Measurements from ENCODE around the gene RBMS1. TPM values are rescaled to one million over a fixed set of nuclear protein-coding genes. Genes with fewer than 3 reads are reported as not detected.

RBMS1 gene
- polyA plus RNA-seq, 1 experiment: 107 TPM

- no peak for DNase-seq (ENCODE audit: low read depth, low spot score)
- ChIA-PET CTCF (interaction anchor here (1.0 kb wide), 1 partner anchor 561 kb away, joined by 4 read pairs; no protein-coding TSS in a partner anchor), POLR2A (interaction anchor here (0.6 to 0.7 kb wide), 2 partner anchors 87 to 648 kb away, joined by 3 read pairs; no protein-coding TSS in a partner anchor)
- Histone ChIP-seq H3K27me3 (ENCODE audit: control insufficient read depth, insufficient read depth, low read length) (no peaks in the 10 kb centered on the region), H3K4me3 (ENCODE audit: low read depth, low read length) (peak overlapping the region; percentile 52), H3K9me3 (ENCODE audit: control insufficient read depth, insufficient read depth, low read length) (no peaks in the 10 kb centered on the region; the same call in 1 of the 2 replicates), H3K27ac (ENCODE audit: low read depth, low read length) (peak overlapping the region; percentile 62)
- TF ChIP-seq CTCF (IDR thresholded peaks at IDR 0.05; ENCODE audit: low read depth, low read length): no peak; the same call in 1 of the 2 replicates
Measured at GRCh38 chr2:160408173-160408958, 85.2 kb downstream of the RBMS1 start.

- CTCF ChIA-PET: interaction anchor here (1.0 kb wide), 1 partner anchor 562 kb away, joined by 4 read pairs; no protein-coding TSS in a partner anchor
- Histone ChIP-seq H3K9me3 (ENCODE audit: control insufficient read depth, insufficient read depth, low read length) (no peaks in the 10 kb centered on the region; the same call in 1 of the 2 replicates), H3K27ac (ENCODE audit: low read depth, low read length) (peak overlapping the region; percentile 63), H3K4me3 (ENCODE audit: low read depth, low read length) (peak overlapping the region; percentile 76), H3K27me3 (ENCODE audit: control insufficient read depth, insufficient read depth, low read length) (no peaks in the 10 kb centered on the region)
- POLR2A ChIA-PET: interaction anchor here (0.6 to 1.1 kb wide), 3 partner anchors 65 to 647 kb away, joined by 3 to 5 read pairs (median 3); no protein-coding TSS in a partner anchor
- DNase-seq (ENCODE audit: low read depth, low spot score): no peak
- TF ChIP-seq CTCF (IDR thresholded peaks at IDR 0.05; ENCODE audit: low read depth, low read length): no peak
Measured at GRCh38 chr2:160407393-160408172, 86.0 kb downstream of the RBMS1 start.

GRCh38 chr2:160406591-160407392, 86.8 kb downstream of the RBMS1 start:
- Histone ChIP-seq H3K4me3 (ENCODE audit: low read depth, low read length) (peak overlapping the region; percentile 76), H3K27ac (ENCODE audit: low read depth, low read length) (peak overlapping the region; percentile 63), H3K27me3 (ENCODE audit: control insufficient read depth, insufficient read depth, low read length) (no peaks in the 10 kb centered on the region), H3K9me3 (ENCODE audit: control insufficient read depth, insufficient read depth, low read length) (no peaks in the 10 kb centered on the region; the same call in 1 of the 2 replicates)
- DNase-seq (ENCODE audit: low read depth, low spot score): no peak
- TF ChIP-seq CTCF (IDR thresholded peaks at IDR 0.05; ENCODE audit: low read depth, low read length): no peak
- POLR2A ChIA-PET: interaction anchor here (0.9 to 1.1 kb wide), 2 partner anchors 66 to 137 kb away, joined by 3 to 5 read pairs; no protein-coding TSS in a partner anchor
- CTCF ChIA-PET: interaction anchor here (0.9 to 1.4 kb wide), 2 partner anchors 563 to 587 kb away, joined by 3 to 6 read pairs; no protein-coding TSS in a partner anchor

GRCh38 chr2:160405077-160405867, 88.3 kb downstream of the RBMS1 start:
- no peaks in the 10 kb centered on the region; the same call in 1 of the 2 replicates for H3K9me3 ChIP-seq (ENCODE audit: control insufficient read depth, insufficient read depth, low read length)
- TF ChIP-seq CTCF (IDR thresholded peaks at IDR 0.05; ENCODE audit: low read depth, low read length): no peak
- H3K4me3 ChIP-seq (ENCODE audit: low read depth, low read length): peak overlapping the region; percentile 76
- POLR2A ChIA-PET: interaction anchor here (0.6 kb wide), 1 partner anchor 106 kb away, joined by 3 read pairs; no protein-coding TSS in a partner anchor
- H3K27me3 ChIP-seq (ENCODE audit: control insufficient read depth, insufficient read depth, low read length): no peaks in the 10 kb centered on the region
- DNase-seq (ENCODE audit: low read depth, low spot score): no peak
- CTCF ChIA-PET: interaction anchor here (0.7 to 1.4 kb wide), 3 partner anchors 113 to 677 kb away, joined by 3 to 6 read pairs (median 4); no protein-coding TSS in a partner anchor
- H3K27ac ChIP-seq (ENCODE audit: low read depth, low read length): no peak overlapping the region
